ENCODE measurements around the gene GID8. TPM values are rescaled to one million over a fixed set of nuclear protein-coding genes. Genes with fewer than 3 reads are reported as not detected.

The GID8 gene
- total and polyA plus RNA-seq, 2 of the 13 experiments (the other 11 are each of a cell fraction or from before 2014, with no cell fraction given) = 39.6 to 59.8 TPM

GRCh38 chr20:62900052-62900691, 37.8 kb upstream of the GID8 start (continued):
- no peak for TF ChIP-seq ZFP82 (CRISPR knock-in tag; IDR thresholded peaks at IDR 0.05; ENCODE audit: borderline replicate concordance)
- TF ChIP-seq ARID2 (CRISPR knock-in tag; IDR thresholded peaks at IDR 0.05; ENCODE audit: borderline replicate concordance) = 0 out of 2 replicates have a peak, but pooled peaks have one; percentile 75
- TF ChIP-seq ZNF558 (CRISPR knock-in tag; IDR thresholded peaks at IDR 0.05; ENCODE audit: borderline replicate concordance) = no peak
- TF ChIP-seq CHD2 (IDR thresholded peaks at IDR 0.05; ENCODE audit: low read depth, low read length) = no peak
- TF ChIP-seq HMGA1 (CRISPR knock-in tag; conservative IDR thresholded peaks at IDR 0.05) = no peak
- TF ChIP-seq MXD4 (CRISPR knock-in tag; IDR thresholded peaks at IDR 0.05) = peak; percentile 58; the same call in 1 of the 2 replicates
- TF ChIP-seq HNRNPK (IDR thresholded peaks at IDR 0.05; ENCODE audit: low read depth, low read length, poor library complexity, severe bottlenecking) = no peak
- TF ChIP-seq MXD1 (CRISPR knock-in tag; IDR thresholded peaks at IDR 0.05) = peak; percentile 61; the same call in 1 of the 2 replicates
- TF ChIP-seq, protein P1, sequence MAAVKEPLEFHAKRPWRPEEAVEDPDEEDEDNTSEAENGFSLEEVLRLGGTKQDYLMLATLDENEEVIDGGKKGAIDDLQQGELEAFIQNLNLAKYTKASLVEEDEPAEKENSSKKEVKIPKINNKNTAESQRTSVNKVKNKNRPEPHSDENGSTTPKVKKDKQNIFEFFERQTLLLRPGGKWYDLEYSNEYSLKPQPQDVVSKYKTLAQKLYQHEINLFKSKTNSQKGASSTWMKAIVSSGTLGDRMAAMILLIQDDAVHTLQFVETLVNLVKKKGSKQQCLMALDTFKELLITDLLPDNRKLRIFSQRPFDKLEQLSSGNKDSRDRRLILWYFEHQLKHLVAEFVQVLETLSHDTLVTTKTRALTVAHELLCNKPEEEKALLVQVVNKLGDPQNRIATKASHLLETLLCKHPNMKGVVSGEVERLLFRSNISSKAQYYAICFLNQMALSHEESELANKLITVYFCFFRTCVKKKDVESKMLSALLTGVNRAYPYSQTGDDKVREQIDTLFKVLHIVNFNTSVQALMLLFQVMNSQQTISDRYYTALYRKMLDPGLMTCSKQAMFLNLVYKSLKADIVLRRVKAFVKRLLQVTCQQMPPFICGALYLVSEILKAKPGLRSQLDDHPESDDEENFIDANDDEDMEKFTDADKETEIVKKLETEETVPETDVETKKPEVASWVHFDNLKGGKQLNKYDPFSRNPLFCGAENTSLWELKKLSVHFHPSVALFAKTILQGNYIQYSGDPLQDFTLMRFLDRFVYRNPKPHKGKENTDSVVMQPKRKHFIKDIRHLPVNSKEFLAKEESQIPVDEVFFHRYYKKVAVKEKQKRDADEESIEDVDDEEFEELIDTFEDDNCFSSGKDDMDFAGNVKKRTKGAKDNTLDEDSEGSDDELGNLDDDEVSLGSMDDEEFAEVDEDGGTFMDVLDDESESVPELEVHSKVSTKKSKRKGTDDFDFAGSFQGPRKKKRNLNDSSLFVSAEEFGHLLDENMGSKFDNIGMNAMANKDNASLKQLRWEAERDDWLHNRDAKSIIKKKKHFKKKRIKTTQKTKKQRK (IDR thresholded peaks at IDR 0.05; ENCODE audit: low read length) = no peak
- peak; percentile 81; the same call in 1 of the 2 replicates for TF ChIP-seq HOXA9 (CRISPR knock-in tag; IDR thresholded peaks at IDR 0.05; ENCODE audit: borderline replicate concordance)
- TF ChIP-seq, protein P2, sequence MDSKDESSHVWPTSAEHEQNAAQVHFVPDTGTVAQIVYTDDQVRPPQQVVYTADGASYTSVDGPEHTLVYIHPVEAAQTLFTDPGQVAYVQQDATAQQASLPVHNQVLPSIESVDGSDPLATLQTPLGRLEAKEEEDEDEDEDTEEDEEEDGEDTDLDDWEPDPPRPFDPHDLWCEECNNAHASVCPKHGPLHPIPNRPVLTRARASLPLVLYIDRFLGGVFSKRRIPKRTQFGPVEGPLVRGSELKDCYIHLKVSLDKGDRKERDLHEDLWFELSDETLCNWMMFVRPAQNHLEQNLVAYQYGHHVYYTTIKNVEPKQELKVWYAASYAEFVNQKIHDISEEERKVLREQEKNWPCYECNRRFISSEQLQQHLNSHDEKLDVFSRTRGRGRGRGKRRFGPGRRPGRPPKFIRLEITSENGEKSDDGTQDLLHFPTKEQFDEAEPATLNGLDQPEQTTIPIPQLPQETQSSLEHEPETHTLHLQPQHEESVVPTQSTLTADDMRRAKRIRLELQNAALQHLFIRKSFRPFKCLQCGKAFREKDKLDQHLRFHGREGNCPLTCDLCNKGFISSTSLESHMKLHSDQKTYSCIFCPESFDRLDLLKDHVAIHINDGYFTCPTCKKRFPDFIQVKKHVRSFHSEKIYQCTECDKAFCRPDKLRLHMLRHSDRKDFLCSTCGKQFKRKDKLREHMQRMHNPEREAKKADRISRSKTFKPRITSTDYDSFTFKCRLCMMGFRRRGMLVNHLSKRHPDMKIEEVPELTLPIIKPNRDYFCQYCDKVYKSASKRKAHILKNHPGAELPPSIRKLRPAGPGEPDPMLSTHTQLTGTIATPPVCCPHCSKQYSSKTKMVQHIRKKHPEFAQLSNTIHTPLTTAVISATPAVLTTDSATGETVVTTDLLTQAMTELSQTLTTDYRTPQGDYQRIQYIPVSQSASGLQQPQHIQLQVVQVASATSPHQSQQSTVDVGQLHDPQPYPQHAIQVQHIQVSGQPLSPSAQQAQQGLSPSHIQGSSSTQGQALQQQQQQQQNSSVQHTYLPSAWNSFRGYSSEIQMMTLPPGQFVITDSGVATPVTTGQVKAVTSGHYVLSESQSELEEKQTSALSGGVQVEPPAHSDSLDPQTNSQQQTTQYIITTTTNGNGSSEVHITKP (CRISPR knock-in tag; IDR thresholded peaks at IDR 0.05; ENCODE audit: low read depth) = no peak
- TF ChIP-seq ZSCAN25 (CRISPR knock-in tag; IDR thresholded peaks at IDR 0.05) = peak; percentile 71
- no peak for TF ChIP-seq AHDC1 (CRISPR knock-in tag; IDR thresholded peaks at IDR 0.05; ENCODE audit: borderline replicate concordance)
- 0 out of 2 replicates have a peak, but pooled peaks have one; percentile 50 for TF ChIP-seq FOXK1 (CRISPR knock-in tag; IDR thresholded peaks at IDR 0.05; ENCODE audit: borderline replicate concordance, low read depth)
- peak; percentile 82; the same call in 1 of the 2 replicates for TF ChIP-seq HIVEP1 (CRISPR knock-in tag; IDR thresholded peaks at IDR 0.05)
